Left lung (tissue), 10 donors: ENCODE results near the gene RAD21L1. TPM values are rescaled to one million over a fixed set of nuclear protein-coding genes. Genes with fewer than 3 reads are reported as not detected.

Experiments
- ATAC-seq: fragments of 200-7000 bp; cut with Tn5 transposase; one replicate; pipeline ENCODE4 v1.9.1; 2020; ENCODE audit warnings: moderate library complexity
- DNase-seq, 4 donors: peaks; one replicate each; pipeline ENCODE4 v3.0.0-alpha.2; 2013 to 2020
- H3K27ac ChIP-seq, 2 donors: fragments of 200-600 bp; sonication (generic) in 1 of 2; one replicate each; pipeline versions ENCODE4 v1.5.0 to v1.8.0; 2020 to 2021
- H3K27me3 ChIP-seq, 2 donors: fragments of 200-600 bp; sonication (generic) in 1 of 2; one replicate each; pipeline versions ENCODE4 v1.5.0 to v1.8.0; 2020 to 2021
- H3K36me3 ChIP-seq, 2 donors: fragments of 200-600 bp; sonication (generic) in 1 of 2; one replicate each; pipeline versions ENCODE4 v1.5.0 to v1.8.0; 2020 to 2021
- H3K4me1 ChIP-seq, 2 donors: fragments of 200-600 bp; one replicate each; pipeline ENCODE4 v1.8.0; 2021
- H3K4me3 ChIP-seq, 2 donors: fragments of 200-600 bp; sonication (generic) in 1 of 2; one replicate each; pipeline versions ENCODE4 v1.5.0 to v1.8.0; 2020 to 2021; ENCODE audit warnings: mild to moderate bottlenecking in 1 of 2
- H3K9me3 ChIP-seq, 2 donors: fragments of 200-600 bp; sonication (generic) in 1 of 2; one replicate each; pipeline versions ENCODE4 v1.5.0 to v1.8.0; 2020 to 2021
- intact Hi-C, 2 donors: fragments of 100-400 bp; cut with DNase I; formaldehyde crosslinking; loops; one replicate each; pipeline versions ENCODE4 v1.11.2 to v1.14.2; 2022
- polyA plus RNA-seq, 6 donors: library from polyadenylated mRNA; unstranded; fragments of 120-200 nt; gene quantifications; one replicate each; pipeline ENCODE4 v1.2.1, GENCODE V29; 2013; ENCODE audit not compliant: insufficient read length in 6 of 6
- total RNA-seq, 2 donors: library from RNA; stranded (reverse); fragmentation: NEBNext Ultra II Directional; extraction: Animal tissue kit (Norgen Biotek cat#: 25700); gene quantifications; one replicate each; pipeline ENCODE4 v1.2.1, GENCODE V29; 2021
- TF ChIP-seq, protein P1 (sequence below), 2 donors: fragments of 200-600 bp; sonication (generic) in 1 of 2; IDR thresholded peaks; one replicate each; pipeline versions ENCODE4 v1.5.0 to v1.8.0; 2021; ENCODE audit warnings: antibody characterized with exemption in 2 of 2
- donor health status: DM: no; HTN: yes; CAD: no.
- donor health status: DM: no; HTN: no; CAD: no.

RAD21L1 gene
- total and polyA plus RNA-seq, 8 donors: not detected

DNA sequence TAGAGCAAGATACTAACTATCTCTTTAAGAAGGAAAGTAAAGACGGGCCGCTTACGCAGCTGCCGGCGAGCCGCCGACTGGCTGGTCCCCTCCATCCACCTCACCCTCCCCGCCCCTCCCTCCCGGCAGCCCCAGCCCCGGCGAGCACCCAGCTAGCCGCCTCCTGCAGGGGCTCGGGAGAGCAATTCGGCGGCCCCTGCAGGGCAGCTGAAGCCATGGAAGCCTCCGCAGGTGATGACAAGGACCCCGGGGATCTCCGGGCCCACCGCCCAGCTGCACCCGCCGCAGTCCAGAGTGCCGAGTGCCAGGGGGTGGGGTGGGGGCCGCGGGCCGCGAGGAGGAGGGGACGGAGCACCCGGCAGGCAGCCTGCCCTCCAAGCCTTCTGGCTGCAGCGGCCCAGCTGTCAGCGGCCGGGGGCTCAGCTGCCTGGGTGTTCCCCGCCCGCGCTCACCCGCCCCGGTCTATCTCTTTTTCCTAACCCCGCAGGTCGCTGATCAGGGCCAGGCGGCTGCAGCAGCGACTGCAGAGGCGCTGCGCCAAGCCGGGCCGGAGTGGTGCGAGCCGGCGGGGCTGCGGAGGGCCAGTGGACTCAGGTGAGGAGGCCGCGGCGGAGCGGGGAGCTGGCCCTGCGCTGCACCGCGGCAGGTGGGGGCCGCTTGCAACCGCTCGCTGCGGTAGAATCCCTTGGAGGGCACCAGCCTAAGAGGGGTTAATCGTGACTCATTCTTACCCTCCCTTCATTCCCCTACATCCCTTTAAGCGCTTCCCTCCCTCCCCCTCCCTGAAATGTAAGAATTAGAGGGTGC, 40.5 kb downstream of the RAD21L1 start, which contains the start of gene SNPH:
SNPH (plus strand) TSS at position 128 of the 807 bp plus-strand sequence. CDS start 29,946 bp downstream, outside the sequence.
- peak; percentile 26 to 90 (median 74) for DNase-seq
- TF ChIP-seq, protein P1, sequence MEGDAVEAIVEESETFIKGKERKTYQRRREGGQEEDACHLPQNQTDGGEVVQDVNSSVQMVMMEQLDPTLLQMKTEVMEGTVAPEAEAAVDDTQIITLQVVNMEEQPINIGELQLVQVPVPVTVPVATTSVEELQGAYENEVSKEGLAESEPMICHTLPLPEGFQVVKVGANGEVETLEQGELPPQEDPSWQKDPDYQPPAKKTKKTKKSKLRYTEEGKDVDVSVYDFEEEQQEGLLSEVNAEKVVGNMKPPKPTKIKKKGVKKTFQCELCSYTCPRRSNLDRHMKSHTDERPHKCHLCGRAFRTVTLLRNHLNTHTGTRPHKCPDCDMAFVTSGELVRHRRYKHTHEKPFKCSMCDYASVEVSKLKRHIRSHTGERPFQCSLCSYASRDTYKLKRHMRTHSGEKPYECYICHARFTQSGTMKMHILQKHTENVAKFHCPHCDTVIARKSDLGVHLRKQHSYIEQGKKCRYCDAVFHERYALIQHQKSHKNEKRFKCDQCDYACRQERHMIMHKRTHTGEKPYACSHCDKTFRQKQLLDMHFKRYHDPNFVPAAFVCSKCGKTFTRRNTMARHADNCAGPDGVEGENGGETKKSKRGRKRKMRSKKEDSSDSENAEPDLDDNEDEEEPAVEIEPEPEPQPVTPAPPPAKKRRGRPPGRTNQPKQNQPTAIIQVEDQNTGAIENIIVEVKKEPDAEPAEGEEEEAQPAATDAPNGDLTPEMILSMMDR (IDR thresholded peaks at IDR 0.05): no peak
- peak; percentile 91 for ATAC-seq
- Histone ChIP-seq H3K27me3 (peaks cover 0 to 24% of the 10 kb centered on the region in 2 donors), H3K4me3 (peak within 1 kb of the TSS; percentile 75 to 80), H3K36me3 (no peaks in the 10 kb centered on the region), H3K9me3 (no peaks in the 10 kb centered on the region), H3K4me1 (peaks cover 3 to 20% of the 10 kb centered on the region in 2 donors), H3K27ac (no peak within 1 kb of the TSS)
- intact Hi-C loops: no loop called here

GRCh38 chr20:1267161-1267560, 41.3 kb downstream of the RAD21L1 start:
- DNase-seq (no peak), ATAC-seq (no peak)
- Histone ChIP-seq H3K27ac (no peak overlapping the region), H3K9me3 (no peaks in the 10 kb centered on the region), H3K4me1 (peaks cover 3 to 20% of the 10 kb centered on the region in 2 donors), H3K36me3 (no peaks in the 10 kb centered on the region), H3K27me3 (peaks cover 0 to 20% of the 10 kb centered on the region in 2 donors), H3K4me3 (peak overlapping the region in 1 of 2 donors; percentile 75)
- TF ChIP-seq, protein P1 (IDR thresholded peaks at IDR 0.05): no peak
- intact Hi-C loops: no loop called here

GRCh38 chr20:1267809-1268374, 42.0 kb downstream of the RAD21L1 start:
- no peak for DNase-seq
- TF ChIP-seq, protein P1 (IDR thresholded peaks at IDR 0.05): no peak
- Histone ChIP-seq H3K27ac (no peak overlapping the region), H3K9me3 (no peaks in the 10 kb centered on the region), H3K4me1 (peaks cover 3 to 20% of the 10 kb centered on the region in 2 donors), H3K36me3 (no peaks in the 10 kb centered on the region), H3K27me3 (peaks cover 0 to 20% of the 10 kb centered on the region in 2 donors), H3K4me3 (no peak overlapping the region)
- intact Hi-C loops: no loop called here
- ATAC-seq: no peak

GRCh38 chr20:1269235-1269634, 43.4 kb downstream of the RAD21L1 start:
- TF ChIP-seq, protein P1 (IDR thresholded peaks at IDR 0.05): no peak
- intact Hi-C loops: no loop called here
- Histone ChIP-seq H3K4me1 (peaks cover 3 to 20% of the 10 kb centered on the region in 2 donors), H3K4me3 (no peak overlapping the region), H3K9me3 (no peaks in the 10 kb centered on the region), H3K36me3 (no peaks in the 10 kb centered on the region), H3K27ac (no peak overlapping the region), H3K27me3 (peaks cover 0 to 20% of the 10 kb centered on the region in 2 donors)
- ATAC-seq (no peak), DNase-seq (no peak)

DNA sequence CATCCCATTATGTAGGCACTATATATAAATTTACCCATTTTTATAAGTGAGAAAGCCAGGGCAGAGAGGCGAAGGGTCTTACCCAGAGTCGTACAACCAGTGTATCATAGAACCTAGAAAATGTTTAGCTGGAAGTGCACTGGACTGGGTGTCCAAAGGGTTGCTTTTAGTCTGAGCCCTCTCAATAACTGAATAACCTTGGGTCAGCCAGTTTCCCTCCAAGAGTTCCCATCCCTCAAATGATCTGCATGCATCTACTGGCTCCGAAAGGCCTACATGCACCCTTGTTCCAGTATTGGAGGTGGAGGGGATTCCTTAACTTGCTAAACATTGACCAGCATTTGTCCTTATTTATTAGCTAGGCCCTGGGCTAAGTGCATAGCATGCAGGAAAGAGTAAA, 44.0 kb downstream of the RAD21L1 start:
- Histone ChIP-seq H3K27me3 (peaks cover 0 to 20% of the 10 kb centered on the region in 2 donors), H3K4me3 (no peak overlapping the region), H3K4me1 (peaks cover 3 to 20% of the 10 kb centered on the region in 2 donors), H3K9me3 (no peaks in the 10 kb centered on the region), H3K36me3 (no peaks in the 10 kb centered on the region), H3K27ac (no peak overlapping the region)
- intact Hi-C loops: no loop called here
- no peak for ATAC-seq
- TF ChIP-seq, protein P1 (IDR thresholded peaks at IDR 0.05): no peak
- DNase-seq: no peak
